ENCODE data around the gene ATG101. TPM values are rescaled to one million over a fixed set of nuclear protein-coding genes. Genes with fewer than 3 reads are reported as not detected.

The ATG101 gene
- total and polyA plus RNA-seq, 9 of the 15 experiments (the other 6 are each of a cell fraction or from before 2014, with no cell fraction given) = 2.9 to 52.4 (median 29.7) TPM

DNA sequence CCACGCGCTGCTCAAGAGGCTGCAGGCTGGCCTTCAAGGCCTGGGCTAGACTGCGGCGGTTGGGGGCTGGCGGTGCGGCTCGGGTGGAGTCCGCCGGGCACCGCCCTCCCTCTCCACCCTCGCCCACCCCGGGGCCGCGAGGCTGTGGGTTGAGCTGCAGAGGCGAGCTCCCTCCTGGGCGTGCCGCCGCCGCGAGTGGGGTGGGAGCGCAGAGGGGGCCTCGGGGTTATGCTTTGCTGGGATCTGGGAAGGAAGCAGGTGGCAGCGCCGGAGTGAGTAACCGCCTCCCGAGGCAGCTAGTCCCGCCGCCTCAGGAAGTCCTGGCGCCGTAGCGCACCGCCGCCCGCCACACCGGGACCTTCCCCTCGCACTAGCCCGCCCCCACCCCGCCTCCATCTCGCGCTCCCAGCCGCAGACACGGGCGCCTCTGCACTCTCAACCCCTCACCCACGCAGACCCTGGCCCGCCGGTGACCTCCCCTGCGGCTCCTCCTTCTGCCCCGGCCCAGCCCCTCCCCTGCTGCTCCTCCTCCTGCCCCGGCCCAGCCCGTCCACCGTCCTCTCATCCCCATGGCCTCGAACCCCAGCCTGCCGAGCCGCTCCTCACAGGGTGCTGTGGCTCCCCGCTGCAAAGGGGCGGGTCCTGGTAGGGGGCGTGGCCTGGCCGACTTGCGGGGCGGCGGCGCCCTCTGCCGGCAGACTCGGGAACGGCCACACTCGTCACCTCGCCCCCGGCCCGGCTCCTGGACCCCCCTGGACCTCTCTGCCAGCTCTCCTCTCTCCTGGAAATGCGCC is 46.4 kb upstream of the ATG101 start (continued):
- TF ChIP-seq SMAD4 (CRISPR knock-in tag; conservative IDR thresholded peaks at IDR 0.05) = peak; percentile 14; the same call in 1 of the 2 replicates
- TF ChIP-seq JUND (IDR thresholded peaks at IDR 0.05; ENCODE audit: borderline replicate concordance, low read depth, low read length) = 0 out of 2 replicates have a peak, but pooled peaks have one; percentile 19
- TF ChIP-seq JUND (tag; IDR thresholded peaks at IDR 0.05; ENCODE audit: borderline replicate concordance, low read depth, low read length) = no peak; the same call in 2 of the 3 replicates
- TF ChIP-seq BCL6 (CRISPR knock-in tag; IDR thresholded peaks at IDR 0.05) = no peak
- peak in 1 of 2 experiments; percentile 65; a peak in 1 of 4 replicates for TF ChIP-seq NONO (IDR thresholded peaks at IDR 0.05; ENCODE audit: low read depth in 2 of 2, low read length in 1 of 2)
- peak; percentile 70; the same call in 1 of the 2 replicates for TF ChIP-seq STAG1 (CRISPR knock-in tag; IDR thresholded peaks at IDR 0.05; ENCODE audit: borderline replicate concordance)
- no peak for TF ChIP-seq DACH1 (IDR thresholded peaks at IDR 0.05; ENCODE audit: partially characterized antibody)
- peak; percentile 11 for TF ChIP-seq CCNT2 (IDR thresholded peaks at IDR 0.05; ENCODE audit: borderline replicate concordance, extremely low read depth, insufficient read length, low read depth, low read length)
- 0 out of 2 replicates have a peak, but pooled peaks have one; percentile 56 for TF ChIP-seq MTA3 (IDR thresholded peaks at IDR 0.05; ENCODE audit: borderline replicate concordance)
- TF ChIP-seq CTCF (IDR thresholded peaks at IDR 0.05 in 2 of 3, conservative IDR thresholded peaks at IDR 0.05 in 1 of 3; ENCODE audit: insufficient read depth in 2 of 3, low read depth in 1 of 3, low read length in 3 of 3) = peak; percentile 89 to 95 (median 91)
- TF ChIP-seq NR3C1 (CRISPR knock-in tag; IDR thresholded peaks at IDR 0.05) = peak; percentile 65; the same call in 1 of the 2 replicates
- TF ChIP-seq, protein P1, sequence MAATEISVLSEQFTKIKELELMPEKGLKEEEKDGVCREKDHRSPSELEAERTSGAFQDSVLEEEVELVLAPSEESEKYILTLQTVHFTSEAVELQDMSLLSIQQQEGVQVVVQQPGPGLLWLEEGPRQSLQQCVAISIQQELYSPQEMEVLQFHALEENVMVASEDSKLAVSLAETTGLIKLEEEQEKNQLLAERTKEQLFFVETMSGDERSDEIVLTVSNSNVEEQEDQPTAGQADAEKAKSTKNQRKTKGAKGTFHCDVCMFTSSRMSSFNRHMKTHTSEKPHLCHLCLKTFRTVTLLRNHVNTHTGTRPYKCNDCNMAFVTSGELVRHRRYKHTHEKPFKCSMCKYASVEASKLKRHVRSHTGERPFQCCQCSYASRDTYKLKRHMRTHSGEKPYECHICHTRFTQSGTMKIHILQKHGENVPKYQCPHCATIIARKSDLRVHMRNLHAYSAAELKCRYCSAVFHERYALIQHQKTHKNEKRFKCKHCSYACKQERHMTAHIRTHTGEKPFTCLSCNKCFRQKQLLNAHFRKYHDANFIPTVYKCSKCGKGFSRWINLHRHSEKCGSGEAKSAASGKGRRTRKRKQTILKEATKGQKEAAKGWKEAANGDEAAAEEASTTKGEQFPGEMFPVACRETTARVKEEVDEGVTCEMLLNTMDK (IDR thresholded peaks at IDR 0.05; ENCODE audit: borderline replicate concordance, insufficient read depth, low read depth, low read length, poor library complexity, severe bottlenecking) = peak; percentile 34
- TF ChIP-seq, protein P2, sequence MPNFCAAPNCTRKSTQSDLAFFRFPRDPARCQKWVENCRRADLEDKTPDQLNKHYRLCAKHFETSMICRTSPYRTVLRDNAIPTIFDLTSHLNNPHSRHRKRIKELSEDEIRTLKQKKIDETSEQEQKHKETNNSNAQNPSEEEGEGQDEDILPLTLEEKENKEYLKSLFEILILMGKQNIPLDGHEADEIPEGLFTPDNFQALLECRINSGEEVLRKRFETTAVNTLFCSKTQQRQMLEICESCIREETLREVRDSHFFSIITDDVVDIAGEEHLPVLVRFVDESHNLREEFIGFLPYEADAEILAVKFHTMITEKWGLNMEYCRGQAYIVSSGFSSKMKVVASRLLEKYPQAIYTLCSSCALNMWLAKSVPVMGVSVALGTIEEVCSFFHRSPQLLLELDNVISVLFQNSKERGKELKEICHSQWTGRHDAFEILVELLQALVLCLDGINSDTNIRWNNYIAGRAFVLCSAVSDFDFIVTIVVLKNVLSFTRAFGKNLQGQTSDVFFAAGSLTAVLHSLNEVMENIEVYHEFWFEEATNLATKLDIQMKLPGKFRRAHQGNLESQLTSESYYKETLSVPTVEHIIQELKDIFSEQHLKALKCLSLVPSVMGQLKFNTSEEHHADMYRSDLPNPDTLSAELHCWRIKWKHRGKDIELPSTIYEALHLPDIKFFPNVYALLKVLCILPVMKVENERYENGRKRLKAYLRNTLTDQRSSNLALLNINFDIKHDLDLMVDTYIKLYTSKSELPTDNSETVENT (CRISPR knock-in tag; IDR thresholded peaks at IDR 0.05) = peak; percentile 22; the same call in 1 of the 2 replicates
- TF ChIP-seq ZNF431 (CRISPR knock-in tag; IDR thresholded peaks at IDR 0.05) = 0 out of 2 replicates have a peak, but pooled peaks have one; percentile 19
- peak; percentile 90 for TF ChIP-seq SMC3 (conservative IDR thresholded peaks at IDR 0.05; ENCODE audit: insufficient read depth, low read depth, low read length)
- no peak for TF ChIP-seq ATF1 (CRISPR knock-in tag; IDR thresholded peaks at IDR 0.05)
- TF ChIP-seq ATF1 (tag; IDR thresholded peaks at IDR 0.05) = peak; percentile 46; the same call in 1 of the 2 replicates
- peak in 1 of 2 experiments; percentile 66; a peak in 1 of 4 replicates for TF ChIP-seq SRF (CRISPR knock-in tag; IDR thresholded peaks at IDR 0.05)
- TF ChIP-seq CBFA2T3 (IDR thresholded peaks at IDR 0.05) = no peak
- TF ChIP-seq CTBP1 (IDR thresholded peaks at IDR 0.05; ENCODE audit: borderline replicate concordance) = peak; percentile 60
- peak; percentile 53; the same call in 1 of the 2 replicates for TF ChIP-seq ATF7 (IDR thresholded peaks at IDR 0.05)

Measured in K562 (cell line).